ENCODE measurements around the gene NOC2L.
A peak's percentile ranks its signal among the peaks of the same experiment; 100 is the strongest.

The NOC2L gene

DNA sequence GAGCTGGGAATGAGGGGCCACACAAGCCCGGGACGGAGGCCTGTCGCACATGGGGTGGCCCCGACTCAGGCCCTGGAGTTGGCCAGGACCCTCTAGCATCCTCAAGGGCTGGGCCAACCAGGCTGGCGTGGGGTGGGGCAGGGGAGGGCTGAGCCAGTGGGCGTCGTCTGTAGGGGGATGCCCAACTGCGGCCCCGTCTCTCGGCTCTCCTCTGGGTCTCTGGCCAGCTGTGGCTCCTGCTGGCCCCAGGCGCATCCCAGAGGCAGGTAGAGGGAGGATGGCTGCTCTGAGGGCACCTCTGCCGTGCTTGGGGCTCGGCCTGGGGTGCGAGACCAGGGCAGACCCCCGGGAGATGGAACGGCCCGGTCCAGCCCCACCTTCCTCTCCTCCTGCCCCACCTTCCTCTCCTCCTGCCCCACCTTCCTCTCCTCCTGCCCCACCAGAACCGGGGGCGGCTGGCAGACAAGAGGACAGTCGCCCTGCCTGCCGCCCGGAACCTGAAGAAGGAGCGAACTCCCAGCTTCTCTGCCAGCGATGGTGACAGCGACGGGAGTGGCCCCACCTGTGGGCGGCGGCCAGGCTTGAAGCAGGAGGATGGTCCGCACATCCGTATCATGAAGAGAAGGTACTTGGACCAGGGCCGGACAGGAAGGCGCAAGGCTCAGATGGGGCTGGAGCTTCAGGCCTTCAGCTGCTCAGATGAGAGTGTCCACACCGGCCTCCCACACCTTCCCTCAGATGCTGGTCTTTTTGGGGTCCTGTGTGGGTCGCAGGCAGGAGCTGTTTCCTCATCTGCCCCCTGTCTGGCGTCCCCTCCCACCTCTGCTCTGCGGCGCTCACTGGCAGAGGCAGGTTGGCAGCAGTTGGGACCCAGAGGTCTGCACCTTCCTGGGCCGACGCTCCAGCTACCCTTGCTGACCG is 29.1 kb downstream of the NOC2L start:
- no peak for DNase-seq (ENCODE audit: low spot score)

DNA sequence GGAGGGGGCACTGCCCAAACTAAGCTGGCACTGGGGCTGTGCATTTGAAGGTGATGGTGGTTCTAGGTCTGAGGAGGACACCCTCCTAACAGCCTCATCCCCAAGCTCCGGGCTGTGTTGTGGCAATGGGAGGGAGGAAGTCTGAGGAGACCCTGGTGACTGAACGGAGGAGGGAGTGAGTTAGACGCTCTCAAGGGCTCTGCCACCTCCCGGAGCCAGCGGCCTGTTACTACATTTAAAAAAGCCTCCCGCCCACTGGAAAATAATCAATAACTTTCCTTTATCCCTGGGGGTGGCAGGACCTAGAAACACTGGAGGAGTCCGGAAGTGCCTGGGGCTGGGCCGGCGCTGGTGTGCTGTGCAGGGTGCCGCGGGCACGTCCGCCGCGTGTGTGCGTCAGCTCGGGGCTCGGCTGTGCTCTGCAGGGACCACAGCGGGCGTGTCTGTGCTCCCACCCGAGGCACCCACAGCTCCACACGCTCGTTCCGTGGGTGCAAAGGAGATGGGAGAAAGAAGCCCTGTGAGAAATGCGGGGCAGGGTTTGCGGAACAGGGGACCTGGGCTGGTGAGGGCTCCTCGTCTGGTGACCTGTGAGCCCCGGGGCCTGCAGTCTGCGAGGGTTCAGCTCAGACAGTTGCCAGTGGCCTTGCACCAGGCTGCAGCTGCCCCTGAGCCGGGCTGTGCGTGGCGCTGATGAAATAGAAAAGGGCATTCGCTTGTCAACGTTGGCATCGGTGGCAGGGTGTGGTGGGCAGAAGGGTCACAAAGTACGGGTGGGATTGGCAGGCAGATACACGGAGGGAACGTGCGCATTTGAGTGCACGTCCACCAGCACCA is 30.0 kb downstream of the NOC2L start:
- DNase-seq (ENCODE audit: low spot score) = no peak

DNA sequence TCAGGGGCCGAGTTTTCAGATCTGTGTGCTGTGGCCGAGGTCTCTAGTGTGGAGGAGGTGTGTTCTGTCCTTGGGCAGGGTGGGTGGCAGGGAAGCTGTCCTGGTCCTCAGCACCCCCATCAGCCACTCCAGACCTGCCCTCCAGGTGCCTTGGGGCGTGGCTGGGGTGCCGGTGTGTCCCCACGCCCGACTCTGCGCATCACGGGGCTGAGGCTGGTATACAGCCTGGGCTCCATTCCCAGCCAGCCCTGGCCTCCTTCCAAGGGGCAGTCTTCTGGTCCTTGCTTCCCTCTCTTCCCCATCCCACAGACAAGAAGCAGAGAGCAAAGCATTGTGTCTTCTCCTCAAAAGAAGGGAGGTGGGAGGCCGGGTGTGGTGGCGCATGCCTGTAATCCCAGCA is 31.3 kb downstream of the NOC2L start:
- no peak for DNase-seq (ENCODE audit: low spot score)

DNA sequence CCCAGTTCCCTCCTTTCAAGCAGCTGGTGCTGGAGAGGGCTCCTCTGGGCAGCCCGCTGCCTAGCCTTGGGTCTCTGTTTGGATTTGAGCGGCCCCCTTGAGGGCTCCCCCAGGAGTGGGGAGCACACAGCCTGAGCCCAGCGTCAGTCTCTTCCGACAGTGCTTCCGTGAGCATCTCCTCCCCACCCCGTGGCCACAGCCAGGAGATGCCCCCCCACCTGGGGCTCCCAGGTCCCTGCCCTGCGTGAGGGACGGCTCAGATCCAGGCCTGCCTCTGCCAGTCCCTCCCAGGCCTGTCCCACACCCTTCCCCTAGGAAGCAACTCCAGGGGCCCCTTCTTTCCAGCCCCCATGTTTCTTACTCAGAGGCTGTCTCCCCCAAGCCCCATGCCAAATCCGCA is 31.8 kb downstream of the NOC2L start:
- DNase-seq (ENCODE audit: low spot score) = no peak

DNA sequence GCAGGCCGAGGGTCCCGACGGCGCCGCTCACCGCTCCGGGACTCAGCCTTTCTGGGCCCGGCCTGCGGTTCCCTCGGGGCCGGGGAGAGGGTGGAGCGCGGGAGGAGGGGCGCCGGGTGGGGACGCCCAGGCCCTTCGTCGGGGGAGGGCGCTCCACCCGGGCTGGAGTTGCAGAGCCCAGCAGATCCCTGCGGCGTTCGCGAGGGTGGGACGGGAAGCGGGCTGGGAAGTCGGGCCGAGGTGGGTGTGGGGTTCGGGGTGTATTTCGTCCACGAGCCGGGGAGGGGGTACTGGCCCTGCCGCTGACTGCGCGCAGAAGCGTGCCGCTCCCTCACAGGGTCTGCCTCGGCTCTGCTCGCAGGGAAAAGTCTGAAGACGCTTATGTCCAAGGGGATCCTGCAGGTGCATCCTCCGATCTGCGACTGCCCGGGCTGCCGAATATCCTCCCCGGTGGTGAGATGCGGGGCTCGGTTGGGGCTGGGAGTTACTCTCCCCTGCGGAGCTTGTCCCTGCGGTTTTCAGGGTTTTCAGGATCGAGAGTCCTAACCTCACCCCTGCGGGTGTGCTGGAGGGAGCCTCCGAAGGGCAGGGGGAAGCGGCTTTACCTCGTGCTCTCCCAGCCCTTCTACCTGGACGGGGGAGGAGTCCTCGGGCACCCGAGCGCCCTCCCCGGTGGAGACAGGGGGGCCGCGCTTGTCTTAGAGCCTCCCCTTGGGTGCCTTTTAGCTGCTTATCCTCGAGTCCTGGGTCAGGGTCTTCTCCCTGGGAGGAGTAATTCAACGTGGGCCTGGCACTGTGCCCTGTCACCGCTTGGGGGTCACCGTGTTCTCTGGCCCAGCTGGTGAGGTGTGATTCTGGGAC is 33.3 kb downstream of the NOC2L start:
- DNase-seq (ENCODE audit: low spot score) = peak; percentile 78

DNA sequence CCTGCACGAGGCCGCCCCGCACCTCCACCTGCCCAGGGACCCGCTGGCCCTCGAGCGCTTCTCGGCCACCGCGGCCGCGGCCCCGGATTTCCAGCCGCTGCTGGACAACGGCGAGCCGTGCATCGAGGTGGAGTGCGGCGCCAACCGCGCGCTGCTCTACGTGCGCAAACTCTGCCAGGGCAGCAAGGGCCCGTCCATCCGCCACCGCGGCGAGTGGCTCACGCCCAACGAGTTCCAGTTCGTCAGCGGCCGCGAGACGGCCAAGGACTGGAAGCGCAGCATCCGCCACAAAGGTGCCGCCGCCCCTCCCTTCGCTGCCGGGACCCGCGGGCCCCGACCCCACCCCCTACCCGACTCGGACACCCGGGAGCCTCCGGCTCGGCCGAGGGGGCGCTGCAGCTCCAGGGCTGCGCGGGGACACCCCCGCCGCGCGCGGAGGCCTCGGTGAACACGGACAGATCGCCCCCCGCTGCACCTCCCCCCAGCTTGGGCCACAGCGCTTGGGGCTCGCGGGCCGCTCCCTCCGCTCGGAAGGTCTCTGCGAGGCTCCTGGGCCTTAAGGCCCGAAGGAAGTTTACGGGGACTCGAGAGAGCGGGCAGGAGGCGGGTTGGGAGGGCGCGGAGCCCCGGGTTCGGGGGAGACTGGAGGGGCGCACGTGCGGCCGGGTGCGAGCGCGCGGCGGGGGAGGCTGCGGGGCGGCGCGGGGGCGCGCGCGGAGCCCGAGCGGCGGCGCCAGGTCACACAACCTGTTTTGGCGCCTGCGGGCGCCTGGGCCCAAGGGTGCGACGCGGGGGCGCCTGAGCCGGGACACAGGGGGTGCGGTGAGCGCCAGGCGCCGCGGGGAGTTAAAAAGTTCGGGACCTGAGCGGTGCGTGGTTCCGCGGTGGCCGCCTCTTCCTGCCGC is 34.1 kb downstream of the NOC2L start:
- peak; percentile 64 for DNase-seq (ENCODE audit: low spot score)

DNA sequence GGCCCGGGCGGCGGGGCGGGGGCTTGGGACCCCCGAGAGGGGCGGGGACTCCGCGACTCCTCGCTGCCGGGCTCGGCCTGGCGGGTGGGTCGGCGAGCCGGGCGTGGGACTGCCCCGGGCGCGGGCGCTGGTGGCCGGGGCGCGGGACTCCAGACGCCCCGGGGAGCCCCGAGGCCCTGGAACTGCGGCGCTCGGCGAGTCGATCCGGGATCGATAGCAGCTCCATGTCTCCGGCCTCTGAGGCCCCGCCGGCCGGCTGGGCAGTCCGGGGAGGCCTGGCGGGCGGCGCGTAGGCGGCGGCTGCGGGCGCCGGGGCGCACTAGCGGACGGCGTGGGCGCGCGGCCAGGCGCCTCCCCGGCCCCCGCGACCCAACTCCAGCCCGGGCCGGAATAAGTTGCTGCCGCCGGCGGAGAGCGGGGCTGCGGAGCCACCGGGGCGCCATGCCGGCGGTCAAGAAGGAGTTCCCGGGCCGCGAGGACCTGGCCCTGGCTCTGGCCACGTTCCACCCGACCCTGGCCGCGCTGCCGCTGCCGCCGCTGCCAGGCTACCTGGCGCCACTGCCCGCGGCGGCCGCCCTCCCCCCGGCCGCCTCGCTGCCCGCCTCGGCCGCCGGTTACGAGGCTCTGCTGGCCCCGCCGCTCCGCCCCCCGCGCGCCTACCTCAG is 34.9 kb downstream of the NOC2L start:
- DNase-seq (ENCODE audit: low spot score) = no peak

DNA sequence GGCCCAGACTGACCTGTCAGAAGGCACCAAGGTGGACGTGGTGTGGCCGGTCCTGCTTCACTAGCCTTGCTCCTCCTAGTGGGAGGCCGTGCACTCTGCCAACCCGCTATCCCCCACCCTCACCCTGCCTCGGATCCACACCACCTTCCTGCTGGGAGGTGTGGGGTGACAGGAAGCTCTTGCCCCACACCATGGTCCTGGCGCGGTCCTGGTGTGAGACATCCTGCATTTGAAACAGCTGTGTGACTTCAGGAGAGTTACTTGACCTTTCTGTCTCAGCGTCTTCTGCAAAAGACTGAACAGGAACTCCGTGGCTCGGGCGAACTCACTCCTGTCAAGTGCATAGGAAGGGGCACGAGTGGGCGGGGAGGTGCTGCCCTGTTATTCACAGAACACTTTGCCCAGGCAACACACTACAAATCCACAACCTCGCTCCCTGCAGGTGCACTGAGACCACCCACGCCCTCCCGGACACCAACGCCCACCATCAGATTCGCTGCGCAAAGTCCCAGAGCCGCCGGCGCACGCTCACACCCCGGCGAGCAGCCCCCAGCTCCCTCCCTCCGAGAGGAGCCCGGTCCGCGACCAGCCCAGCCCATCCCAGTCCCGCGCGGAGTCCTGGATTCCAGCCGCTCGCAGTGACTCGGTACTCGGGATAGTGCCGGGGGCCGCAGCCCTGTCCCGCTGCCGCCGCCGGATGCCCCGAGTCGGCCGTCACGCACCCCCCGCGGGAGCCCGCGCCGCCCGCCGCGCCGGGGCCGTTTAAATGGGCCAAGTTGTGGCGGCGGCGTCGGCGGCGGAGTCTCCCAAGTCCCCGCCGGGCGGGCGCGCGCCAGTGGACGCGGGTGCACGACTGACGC is 35.7 kb downstream of the NOC2L start, which contains the start of gene SAMD11:
SAMD11 (plus strand) TSS at position 793 of the 860 bp plus-strand sequence. CDS start 509 bp downstream, outside the sequence.
- DNase-seq (ENCODE audit: low spot score) = peak; percentile 89

DNA sequence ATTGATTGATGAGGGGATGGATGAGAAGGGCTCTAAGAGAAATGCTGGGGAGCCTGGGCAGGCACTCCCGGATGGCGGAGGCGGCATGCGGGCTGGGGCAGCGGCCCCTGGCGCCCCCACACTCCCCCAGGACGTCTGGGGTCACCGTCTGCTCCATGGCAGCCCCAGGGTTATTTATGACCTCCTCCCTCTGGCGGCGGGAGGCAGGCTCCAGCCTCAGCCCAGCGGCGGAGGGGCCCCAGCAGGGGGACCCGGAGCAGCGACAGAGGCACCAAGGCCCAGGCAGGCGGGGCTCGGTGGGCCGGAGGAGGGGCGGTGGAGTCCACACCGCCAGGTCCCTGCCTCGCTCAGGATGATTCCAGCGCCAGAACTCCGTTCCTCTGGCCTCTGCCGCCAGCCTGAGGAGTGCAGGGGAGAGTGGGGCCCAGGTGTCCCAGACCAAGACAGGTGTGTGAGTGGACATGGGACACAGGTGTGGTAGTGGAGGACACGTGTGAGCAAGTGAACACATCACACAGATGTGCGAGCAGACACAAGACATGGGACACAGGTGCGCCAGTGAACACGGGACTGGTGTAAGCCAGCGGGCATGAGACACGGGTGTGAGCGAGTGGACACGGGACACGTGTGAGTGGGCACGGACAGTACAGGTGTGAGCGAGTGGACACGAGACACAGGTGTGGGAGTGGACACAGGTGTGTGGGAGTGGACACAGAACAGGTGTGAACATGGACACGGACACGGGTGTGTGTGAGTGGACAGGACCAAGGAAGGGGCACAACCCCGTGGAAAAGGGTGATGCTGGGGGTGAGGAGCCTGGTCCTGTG is 37.8 kb downstream of the NOC2L start:
- DNase-seq (ENCODE audit: low spot score) = peak; percentile 90

DNA sequence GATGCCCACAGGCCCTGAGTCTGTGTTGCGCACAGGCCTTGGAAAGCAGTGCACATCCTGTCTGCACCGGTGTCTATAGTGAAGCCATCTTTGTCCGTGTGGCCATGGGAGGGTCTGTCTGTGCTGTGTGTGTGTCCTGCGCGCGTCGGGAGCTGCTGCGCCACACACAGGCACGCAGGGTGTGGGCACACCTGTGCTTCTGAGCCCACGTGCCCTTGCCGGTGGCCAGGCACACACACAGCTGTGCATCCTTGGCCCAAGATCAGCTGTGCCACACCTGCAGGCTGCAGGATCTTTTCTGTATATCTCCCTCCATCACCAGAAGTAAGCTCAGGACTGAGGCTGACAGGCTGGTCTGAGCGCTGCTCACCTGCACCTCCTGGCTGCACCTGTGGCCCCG is 38.5 kb downstream of the NOC2L start:
- no peak for DNase-seq (ENCODE audit: low spot score)

DNA sequence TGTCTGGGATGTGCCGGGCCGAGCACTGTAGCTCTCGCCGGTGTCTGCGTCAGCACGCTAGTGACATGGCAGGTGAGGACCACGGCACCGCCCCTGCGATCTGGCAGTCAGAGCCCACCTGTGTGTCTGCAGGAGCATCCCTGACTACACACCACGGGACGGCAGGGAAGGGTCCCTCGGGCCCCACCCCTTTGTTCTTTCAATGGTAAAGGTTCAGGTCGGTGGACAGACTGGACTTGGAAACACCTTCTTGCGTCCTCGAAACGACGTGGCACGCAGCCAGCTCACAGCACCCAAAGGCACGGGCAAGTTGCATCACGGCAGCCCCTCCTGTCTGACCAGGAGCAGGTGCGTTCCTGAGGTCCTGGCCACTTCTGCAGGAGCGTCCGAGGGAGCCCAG is 39.0 kb downstream of the NOC2L start:
- no peak for DNase-seq (ENCODE audit: low spot score)

DNA sequence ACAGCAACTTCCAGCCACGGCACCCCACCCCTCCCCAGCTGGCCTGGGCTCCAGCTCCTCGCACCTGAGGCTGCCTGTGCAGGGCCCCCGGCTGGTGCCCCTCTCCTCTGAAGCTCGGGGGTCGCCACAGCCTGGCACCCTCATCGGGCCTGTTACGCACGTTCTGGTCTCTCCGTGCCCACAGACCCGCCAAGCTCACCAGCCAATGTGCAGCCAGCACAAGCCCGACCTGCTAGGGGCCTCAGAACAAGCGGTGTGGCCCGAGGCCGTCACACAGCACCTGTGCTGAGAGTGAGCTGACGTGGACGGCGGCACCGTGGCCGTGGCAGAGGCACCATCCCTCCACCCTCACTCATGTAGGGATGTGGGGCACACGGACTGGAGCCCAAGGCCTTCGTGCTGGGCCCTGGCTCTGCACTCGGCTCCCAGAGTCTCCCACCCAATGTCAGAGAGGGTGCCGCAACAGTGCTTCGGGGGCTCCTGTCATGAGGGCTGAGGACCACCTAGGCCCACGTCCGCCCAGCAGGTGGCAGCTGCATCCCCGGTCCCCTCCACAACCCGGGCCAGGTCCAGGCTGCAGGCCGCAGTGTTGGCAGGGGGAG is 39.7 kb downstream of the NOC2L start:
- no peak for DNase-seq (ENCODE audit: low spot score)

DNA sequence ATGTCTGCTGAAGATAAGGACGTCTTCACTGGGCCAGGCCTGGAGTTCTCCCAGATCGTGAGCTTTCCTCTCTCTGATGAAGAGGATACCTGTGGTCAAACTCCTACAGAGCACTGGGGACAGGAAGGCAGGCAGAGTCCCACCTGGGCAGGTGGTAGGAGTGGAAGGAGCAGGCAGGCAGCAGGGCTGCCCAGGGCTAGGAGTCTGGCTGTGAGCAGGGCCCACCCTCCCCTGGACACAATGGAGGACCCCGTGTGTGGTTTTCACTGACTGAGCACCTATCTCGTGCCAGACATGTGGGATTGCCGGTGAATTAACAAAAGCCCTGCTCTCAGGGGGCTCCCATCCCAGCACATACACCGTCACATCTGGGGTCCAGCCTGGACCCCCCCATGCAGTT is 40.2 kb downstream of the NOC2L start:
- no peak for DNase-seq (ENCODE audit: low spot score)

DNA sequence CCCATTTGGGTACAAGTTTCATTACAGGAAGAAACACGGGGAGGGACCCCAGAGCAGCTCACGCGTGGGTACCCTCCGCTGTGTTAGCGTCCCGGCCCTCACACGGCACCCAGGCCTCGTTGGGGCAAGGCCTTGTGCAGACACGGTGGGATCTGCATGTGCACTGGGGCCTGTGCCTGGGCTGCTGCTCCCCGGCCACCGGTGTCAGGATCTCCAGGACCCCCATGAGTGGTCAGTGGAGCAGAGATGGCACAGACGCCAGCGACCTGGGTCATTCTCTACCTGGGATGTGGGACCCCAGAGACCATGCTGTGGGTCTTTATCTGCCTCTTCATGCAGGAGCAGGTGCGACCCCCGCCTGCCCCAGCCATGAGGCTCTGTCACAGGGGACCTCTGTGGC is 40.7 kb downstream of the NOC2L start:
- DNase-seq (ENCODE audit: low spot score) = no peak

DNA sequence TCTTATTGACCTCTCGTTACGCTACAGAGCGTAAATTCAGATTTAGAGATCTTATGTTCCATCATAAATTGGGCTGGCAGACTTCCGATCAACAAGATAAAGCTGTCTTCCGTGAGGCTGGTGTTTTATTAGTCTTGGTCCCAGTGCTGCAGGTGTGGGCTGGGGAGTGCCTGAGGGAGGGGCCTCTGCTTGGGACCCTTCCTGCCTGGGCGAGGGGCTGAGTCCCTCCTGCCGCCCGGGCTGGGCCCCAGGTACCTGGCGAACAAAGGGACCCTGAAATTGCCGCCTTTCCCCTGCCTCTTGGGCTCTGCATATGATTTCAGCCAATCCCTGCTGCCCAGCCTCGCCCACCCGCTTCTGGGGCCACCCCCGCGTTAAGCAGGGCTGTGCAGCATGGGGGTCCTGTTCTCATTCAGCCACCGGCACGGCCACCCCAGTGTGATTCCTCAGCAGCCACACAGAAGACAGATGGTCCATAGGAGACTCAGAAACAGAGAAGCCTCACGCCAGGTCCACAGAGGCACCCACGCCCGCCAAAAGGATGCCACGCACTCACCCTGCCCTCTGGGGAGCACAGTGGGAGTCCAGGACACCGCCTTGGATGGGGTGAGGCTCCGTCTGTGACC is 41.5 kb downstream of the NOC2L start:
- no peak for DNase-seq (ENCODE audit: low spot score)

DNA sequence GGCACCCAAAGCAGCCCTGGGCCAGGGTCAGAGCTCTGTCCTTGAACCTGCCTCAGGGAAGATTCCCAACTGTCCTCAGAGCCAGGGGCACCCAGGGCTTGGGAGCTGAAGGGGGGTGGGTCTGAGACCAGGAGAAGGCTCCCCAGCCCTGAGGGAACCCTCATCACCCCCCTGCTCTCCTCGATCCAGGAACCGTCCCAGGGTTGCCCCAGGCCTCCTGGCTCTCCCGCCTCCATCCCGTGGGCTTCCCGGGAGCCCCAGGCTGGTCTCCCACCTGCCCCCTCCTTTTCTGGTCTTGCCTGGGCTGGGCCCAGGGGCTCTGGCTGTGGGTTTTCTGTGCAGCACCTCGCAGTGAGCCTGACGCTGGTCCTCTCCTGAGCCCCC is 42.0 kb downstream of the NOC2L start:
- DNase-seq (ENCODE audit: low spot score) = no peak

DNA sequence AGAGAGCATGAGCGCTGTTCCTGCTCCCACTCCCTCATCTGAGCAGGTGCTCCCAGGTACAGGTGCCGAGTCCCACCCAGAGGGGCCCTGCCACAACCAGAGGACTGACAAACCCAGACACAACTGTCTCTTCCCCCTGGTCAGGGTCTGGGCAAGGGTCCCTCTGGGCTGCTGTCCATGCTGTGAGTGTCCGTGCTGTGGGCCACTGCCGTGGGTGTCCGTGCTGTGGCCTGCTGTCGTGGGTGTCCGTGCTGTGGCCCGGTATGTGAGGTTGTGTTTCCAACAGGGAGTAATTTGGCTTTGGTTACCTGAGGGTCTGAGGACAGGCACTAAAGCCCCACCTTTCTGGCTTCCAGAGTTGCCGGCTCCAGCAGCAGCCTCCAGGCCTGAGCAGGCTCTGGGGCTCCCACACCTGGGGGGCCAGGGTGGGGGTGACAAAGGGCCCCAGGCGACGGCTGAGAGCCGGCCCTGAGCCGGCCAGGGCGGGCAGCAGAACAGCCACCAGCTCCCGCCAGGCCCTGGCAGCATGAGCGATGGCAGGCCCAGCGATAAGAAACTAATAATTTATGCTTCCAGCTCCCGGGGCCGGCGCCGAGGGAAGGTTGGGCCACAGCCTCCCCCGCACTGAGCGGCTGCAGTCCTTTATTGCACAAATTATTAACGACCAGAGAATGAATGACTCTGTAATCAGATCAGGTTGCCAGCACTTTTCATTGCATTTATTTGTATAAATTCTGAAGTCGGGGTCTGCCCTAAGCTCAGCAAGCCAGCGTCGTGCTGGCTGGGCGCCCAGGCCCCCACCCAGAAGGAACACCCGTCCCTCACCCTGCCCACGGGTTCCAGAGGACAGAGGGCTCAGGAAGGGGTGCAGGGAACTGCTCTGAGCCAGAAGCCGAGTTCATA is 42.6 kb downstream of the NOC2L start:
- DNase-seq (ENCODE audit: low spot score) = no peak
